HG02642 (cell line): ENCODE measurements around the gene GSTT4.
"Not testable (repeated sequence)": the region's sequence is repeated elsewhere in the genome, so short reads cannot be mapped to it uniquely, and the experiment has no call there.

Experiments
- ATAC-seq: cut with Tn5 transposase; IDR thresholded peaks from one replicate; pipeline ENCODE4 v1.9.1; 2021; ENCODE audit warnings: mild to moderate bottlenecking; ENCODE audit not compliant: unreplicated experiment, poor library complexity

GSTT4 gene

DNA sequence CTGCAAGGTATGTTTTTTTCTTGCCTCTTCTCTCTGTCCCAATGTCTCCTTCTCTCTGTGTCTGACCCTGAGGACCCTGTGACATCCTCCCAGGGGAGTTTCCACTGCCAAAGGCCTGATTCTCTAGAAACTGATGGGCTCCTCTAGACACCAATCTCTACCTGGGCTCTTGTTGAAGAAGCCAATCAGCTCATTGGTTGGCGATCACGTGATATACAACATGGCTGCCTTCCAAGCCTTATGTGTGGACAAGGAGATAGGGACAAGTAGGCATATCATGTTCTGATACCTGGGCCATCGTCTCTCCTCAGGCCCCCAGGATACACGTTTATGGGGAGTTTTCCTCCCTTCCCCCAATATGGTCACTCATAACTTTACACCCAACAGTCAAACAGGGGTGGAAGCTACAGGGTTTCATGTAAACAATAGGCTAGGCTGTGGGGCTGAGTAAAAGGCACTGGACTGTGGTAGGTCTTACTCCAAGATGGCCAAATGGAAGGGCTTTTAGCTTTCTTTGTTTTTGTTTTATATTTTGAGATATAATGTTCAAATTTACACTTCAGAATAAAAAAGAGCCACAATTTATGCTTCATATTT is 11.6 kb downstream of the GSTT4 start:
- ATAC-seq = not testable (repeated sequence)

DNA sequence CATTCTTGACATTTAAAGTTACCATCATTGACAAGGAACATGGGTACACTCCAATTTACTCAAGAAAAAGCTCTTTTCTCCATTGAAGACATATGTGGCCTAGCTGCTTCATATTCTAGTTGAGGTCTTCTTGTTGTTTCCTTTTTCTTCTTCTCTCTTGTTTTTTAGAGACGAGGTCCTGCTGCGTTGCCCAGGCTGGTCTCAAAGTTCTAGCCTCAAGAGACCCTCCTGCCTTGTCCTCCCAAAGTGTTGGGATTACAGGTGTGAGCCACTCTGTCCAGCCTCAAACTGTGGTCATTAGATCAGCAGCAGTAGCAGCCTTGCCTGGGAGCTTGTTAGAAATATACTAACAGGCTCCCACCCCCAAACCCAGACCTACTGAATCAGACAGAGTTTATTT is 12.2 kb downstream of the GSTT4 start:
- not testable (repeated sequence) for ATAC-seq

DNA sequence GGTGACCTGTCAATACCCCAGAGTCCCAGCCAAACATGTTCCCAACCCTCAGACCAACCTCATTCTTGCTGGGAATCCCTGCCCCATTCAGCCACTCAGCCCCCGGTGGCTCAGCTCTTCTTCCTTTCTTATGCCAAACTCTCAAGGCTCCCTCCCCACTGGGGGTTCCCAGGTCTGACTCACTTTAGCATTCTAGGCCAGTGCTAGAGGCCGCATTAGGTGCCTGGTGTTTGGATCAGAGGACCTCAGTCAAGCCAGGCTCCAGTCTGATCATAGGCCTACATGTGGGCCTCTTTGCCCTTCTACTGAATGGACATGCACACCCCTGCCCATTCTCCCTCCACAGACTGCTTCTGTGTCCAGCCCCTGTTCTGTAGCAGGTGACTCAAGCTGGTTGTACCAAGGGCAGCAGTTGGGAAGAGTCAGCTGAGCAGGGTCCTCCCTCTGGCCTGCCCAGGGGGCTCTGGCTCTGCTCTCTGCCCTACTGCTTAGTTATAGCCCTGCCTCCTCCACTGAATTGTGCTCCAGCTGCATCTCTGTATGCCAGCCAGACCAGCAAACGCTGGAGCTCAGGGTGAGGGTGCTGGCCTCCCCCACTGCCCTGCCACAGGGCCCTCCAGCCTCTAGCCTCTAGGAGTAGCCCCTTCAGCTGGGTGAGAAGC is 15.5 kb downstream of the GSTT4 start:
- not testable (repeated sequence) for ATAC-seq

DNA sequence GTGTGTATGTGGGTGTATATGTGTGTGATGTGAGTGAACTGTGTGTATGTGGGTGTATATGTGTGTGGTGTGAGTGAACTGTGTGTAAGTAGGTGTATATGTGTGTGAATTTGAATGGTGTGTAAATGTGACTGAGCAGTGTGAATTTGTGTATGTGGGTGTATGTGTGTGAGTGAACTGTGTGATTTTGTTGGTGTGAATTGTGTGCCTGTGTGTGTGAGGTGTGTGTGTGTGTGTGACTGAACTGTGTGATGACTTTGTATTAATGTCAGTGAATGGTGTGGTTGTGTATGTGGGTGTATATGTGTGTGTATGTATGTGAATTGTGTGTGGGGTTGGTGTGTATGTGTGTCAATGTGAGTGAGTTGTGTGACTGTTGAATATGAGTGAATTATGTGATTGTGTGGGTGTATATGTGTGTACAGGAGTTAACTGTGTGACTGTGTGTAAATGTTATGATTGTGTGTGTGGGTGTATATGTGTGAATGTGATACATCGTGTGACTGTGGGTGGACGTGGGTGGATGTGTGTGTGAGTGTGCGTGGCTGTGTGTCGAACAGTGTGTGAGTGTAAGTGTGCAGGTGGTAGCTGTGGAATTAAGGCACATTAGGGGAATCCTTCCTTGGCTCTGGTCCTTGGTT is 18.6 kb downstream of the GSTT4 start:
- not testable (repeated sequence) for ATAC-seq

DNA sequence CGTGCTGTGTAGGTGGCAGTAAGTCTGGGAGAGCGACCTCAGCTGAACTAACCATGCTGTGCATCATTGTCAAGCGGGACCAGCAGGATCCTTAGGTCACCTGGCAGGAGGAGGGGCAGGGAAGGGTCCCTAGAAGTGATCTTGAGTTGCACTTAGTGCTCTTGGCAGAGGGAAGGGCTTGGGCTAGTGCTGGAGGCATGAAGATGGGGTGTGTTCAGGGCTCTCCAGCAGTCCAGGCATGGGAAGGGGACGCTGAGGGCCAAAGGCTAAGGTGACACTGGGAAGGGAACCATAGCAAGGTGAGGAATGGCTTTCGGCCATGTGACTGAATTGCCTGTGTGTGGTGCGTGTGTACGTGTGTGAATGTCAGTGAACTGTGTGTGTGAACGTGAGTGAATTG is 19.2 kb downstream of the GSTT4 start:
- not testable (repeated sequence) for ATAC-seq

DNA sequence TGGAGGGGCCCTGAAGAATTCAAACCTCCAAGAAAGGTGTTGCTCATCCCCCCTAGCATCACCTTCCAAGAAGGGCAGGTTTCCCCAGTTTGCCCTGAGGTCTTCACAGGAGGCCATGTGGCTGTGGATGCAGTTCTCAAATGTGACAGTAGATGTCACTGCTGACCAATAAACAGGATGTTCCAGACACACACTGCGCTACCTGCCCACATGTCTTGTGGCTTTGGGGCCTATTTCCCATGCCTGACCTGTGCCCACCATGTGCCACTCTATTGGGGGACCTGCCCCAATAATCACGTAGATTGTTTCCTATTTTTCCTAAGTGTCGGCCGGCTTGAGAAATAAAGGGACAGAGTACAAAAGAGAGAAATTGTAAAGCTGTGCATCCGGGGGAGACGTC is 20.8 kb downstream of the GSTT4 start:
- ATAC-seq = no peak

DNA sequence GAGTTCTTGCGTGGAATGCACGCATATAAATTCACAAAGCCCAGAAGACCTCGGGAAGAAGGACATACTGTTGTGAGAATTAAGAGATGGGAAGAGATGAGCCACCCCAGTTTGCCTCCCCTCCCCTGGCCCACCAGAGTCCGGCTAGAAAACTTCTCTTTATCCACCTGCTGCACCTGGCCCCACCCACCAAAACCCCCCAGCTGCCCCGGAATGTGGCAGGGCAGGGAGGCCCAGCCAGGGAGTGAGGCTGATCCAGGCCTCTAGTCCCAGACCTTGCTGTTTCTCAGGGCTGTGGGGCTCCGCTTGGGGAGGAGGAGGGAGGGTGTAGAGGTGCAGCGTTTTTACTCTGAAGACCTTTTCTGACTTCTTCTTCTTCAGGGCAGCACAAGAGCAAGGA is 24.7 kb downstream of the GSTT4 start:
- not testable (repeated sequence) for ATAC-seq

DNA sequence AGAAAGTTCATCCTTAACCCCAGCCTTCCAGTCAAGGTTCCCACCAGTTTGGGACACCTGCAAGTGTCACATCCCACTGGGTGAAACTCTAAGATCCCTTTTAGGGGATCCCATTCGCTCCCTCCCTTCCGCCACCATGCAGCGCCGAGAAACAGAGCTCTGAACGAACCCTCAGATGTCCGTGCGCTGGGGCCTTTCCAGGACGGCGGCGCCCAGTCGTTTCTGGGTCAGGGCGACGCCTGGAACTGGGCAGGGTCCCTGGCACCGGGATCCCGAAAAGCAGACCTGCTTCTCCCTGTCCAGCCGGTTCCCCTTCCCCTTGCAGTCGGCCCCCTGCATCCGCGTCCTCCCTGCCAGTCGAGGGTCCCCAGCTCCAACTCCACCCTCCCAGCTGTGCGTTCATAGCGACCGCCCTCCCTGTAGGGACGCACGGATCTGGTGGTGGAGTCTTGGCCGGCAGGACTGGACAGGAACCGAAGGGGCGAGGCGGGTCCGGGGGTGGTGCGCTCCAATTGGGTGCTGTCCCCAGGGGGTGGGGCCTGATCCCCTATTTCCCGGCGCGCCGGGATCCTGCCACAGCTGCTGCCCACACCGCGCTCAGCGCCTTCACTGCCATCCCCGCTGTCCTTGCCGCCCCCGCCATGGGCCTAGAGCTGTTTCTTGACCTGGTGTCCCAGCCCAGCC is 25.6 kb downstream of the GSTT4 start, which contains the start of gene GSTT2:
Gene GSTT2, plus strand, starts transcription at position 578 of the 684 bp plus-strand sequence.
- ATAC-seq = not testable (repeated sequence)

DNA sequence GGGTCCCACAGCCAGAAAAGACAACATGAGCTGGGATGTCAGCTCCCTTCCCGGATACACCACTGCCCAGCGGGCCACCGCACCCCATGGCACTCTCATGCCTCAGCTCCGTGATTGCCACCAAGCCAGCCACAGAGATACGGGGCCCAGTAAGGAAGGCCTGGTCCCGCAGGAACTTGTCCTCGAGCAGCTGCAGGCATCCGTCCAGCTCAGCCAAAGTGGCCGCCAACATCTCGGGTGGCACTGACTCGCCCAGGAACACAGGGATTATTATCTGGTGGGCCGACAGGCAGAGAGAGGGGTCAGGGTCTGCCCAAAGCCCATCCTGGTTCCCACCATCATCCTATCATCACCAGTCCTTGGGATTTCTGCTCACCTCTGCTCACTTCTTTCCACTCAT is 27.9 kb downstream of the GSTT4 start:
- ATAC-seq = not testable (repeated sequence)

DNA sequence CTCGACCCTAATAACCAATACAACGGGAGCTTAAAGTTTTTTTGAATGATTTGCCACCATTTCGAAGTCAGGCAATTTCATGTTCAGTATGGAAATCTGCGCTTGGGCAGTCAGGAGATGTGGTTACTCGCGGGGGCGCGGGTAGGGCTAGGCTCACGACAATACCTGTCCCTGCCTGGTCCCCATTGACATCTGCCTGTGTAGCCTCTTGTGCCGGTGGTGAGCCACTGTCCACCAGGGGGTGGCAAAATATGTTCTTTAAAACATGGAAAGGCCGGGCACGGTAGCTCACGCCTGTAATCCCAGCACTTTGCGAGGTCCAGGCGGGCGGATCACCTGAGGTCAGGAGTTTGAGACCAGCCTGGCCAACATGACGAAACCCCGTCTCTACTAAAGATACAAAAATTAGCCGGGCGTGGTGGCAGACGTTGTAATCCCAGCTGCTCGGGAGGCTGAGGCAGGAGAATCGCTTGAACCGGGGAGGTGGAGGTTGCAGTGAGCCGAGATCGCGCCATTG is 30.4 kb downstream of the GSTT4 start:
- ATAC-seq = peak; percentile 29

DNA sequence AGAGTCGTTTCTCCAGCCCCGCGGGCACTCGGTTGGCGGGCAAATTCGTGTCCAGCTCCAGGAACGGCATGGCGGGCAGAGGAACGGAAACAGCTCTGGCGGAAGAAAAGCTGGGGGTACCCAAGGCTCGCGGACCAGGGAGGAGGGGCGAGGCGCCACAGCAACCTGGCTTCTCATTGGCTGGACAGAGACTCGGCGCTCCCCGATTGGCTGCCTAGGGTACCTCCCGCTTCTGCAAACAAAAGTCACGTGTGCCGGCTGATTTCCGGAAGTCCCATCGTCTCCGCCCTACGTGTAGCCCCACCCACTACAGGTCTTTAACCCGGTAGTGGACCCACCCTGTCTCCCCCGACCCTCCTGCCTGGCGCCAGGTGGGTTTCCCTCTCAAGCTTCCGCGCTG is 30.9 kb downstream of the GSTT4 start, which contains the start of gene DDT:
Gene DDT, minus strand, starts transcription at position 97 of the 400 bp plus-strand sequence. Its CDS starts 27 bp downstream, at position 70.
- peak; percentile 95 for ATAC-seq

DNA sequence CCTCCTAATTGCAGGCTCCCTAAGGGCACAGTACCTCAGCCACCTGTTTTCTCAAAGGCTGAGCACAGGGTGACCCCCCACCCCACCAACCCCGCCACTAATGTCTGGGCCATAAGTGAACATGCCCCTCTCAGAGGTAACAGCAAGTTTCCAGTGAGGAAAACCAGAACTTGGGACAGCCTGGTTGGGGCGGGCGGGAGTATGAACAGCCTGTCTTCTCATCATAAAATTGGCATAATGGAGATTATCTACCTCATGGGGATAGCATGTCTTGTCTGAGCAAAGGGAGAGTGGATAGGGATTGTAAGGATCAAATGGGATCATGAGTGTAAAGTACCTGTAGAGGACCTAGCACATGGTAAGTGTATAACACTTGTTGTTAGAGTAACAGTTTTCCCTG is 33.3 kb downstream of the GSTT4 start:
- not testable (repeated sequence) for ATAC-seq

DNA sequence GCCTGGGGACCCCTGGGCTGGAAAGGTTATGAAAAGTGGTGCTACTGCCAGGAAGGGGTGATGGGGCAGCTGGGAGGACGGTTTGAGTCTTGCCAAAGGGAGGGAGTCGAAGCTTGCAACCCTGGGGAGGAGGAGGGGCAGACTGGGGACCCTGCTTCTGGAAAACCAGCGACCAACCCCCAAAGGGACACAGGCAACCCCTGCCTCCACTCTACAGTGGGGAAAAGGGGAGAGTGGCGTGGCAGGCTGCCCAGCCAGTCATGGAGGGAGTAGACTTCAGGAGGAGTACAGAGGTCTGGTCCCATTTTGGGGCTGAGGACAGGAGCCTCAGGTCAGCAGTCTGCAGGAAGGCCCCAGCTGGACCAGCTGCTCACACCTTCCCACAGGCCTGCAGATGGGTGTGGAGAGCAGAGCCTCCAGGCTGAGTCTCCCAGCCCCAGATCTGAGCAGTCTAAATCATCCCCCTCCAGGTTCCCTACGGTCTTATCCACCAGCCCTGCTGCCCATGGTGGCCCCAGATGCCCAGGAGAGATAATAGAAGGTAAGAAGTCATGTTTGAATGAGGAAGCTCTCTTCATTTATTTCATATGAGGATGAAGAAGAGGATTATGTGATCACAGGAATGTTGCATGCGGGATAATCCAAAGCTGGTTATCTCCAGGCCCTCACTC is 34.3 kb downstream of the GSTT4 start:
- no peak for ATAC-seq

DNA sequence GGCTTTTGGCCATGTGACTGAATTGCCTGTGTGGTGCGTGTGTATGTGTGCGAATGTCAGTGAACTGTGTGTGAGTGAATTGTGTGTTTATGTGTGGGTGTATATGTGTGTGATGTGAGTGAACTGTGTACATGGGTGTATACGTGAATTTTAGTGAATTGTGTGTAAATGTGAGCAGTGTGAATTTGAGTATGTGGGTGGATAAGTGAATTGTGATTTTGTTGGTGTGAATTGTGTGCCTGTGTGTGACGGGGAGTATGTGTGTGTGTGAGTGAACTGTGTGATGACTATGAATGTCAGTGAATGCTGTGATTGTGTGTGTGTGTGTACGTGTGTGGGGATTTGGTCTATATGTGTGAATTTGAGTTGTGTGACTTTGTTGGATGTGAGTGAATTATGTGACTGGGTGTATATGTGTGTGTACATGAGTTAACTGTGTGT is 35.0 kb downstream of the GSTT4 start:
- no peak for ATAC-seq

DNA sequence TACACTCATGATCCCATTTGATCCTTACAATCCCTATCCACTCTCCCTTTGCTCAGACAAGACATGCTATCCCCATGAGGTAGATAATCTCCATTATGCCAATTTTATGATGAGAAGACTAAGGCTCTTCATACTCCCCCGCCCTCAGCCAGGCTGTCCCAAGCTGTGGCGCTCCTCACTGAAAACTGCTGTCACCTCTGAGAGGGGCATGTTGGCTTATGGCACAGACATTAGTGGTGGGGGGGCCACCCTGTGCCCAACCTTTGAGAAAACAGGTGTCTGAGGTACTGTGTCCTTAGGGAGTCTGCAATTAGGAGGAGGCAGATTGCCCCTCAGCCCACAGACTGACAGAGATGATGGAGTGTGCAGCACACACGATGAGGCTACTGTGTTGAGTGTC is 36.2 kb downstream of the GSTT4 start:
- no peak for ATAC-seq

DNA sequence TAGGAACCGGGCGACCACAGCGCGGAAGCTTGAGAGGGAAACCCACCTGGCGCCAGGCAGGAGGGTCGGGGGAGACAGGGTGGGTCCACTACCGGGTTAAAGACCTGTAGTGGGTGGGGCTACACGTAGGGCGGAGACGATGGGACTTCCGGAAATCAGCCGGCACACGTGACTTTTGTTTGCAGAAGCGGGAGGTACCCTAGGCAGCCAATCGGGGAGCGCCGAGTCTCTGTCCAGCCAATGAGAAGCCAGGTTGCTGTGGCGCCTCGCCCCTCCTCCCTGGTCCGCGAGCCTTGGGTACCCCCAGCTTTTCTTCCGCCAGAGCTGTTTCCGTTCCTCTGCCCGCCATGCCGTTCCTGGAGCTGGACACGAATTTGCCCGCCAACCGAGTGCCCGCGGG is 38.7 kb downstream of the GSTT4 start, which contains the start of gene DDTL:
Gene DDTL, plus strand, starts transcription at position 321 of the 400 bp plus-strand sequence. Its CDS starts 27 bp downstream, at position 348.
- ATAC-seq = peak; percentile 96

DNA sequence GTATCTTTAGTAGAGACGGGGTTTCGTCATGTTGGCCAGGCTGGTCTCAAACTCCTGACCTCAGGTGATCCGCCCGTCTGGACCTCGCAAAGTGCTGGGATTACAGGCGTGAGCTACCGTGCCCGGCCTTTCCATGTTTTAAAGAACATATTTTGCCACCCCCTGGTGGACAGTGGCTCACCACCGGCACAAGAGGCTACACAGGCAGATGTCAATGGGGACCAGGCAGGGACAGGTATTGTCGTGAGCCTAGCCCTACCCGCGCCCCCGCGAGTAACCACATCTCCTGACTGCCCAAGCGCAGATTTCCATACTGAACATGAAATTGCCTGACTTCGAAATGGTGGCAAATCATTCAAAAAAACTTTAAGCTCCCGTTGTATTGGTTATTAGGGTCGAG is 39.2 kb downstream of the GSTT4 start:
- ATAC-seq = peak; percentile 33

DNA sequence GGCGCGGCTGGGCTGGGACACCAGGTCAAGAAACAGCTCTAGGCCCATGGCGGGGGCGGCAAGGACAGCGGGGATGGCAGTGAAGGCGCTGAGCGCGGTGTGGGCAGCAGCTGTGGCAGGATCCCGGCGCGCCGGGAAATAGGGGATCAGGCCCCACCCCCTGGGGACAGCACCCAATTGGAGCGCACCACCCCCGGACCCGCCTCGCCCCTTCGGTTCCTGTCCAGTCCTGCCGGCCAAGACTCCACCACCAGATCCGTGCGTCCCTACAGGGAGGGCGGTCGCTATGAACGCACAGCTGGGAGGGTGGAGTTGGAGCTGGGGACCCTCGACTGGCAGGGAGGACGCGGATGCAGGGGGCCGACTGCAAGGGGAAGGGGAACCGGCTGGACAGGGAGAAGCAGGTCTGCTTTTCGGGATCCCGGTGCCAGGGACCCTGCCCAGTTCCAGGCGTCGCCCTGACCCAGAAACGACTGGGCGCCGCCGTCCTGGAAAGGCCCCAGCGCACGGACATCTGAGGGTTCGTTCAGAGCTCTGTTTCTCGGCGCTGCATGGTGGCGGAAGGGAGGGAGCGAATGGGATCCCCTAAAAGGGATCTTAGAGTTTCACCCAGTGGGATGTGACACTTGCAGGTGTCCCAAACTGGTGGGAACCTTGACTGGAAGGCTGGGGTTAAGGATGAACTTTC is 44.0 kb downstream of the GSTT4 start, which contains the start of gene GSTT2B:
Gene GSTT2B, minus strand, starts transcription at position 112 of the 688 bp plus-strand sequence. Its CDS starts 64 bp downstream, at position 48.
- ATAC-seq = not testable (repeated sequence)

DNA sequence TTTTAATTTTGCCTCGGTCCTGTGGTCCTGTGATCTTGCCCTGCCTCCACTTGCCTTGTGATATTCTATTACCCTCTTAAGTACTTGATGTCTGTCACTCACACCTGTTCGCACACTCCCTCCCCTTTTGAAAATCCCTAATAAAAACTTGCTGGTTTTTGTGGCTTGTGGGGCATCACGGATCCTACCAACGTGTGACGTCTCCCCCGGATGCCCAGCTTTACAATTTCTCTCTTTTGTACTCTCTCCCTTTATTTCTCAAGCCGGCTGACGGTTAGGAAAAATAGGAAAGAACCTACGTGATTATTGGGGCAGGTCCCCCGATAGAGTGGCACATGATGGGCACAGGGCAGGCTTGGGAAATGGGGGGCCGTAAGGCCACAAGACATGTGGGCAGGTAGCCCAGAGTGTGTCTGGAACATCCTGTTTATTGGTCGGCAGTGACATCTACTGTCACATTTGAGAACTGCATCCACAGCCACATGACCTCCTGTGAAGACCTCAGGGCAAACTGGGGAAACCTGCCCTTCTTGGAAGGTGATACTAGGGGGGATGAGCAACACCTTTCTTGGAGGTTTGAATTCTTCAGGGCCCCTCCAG is 48.9 kb downstream of the GSTT4 start:
- not testable (repeated sequence) for ATAC-seq
